B cell (primary cell): ENCODE data around the gene CLDN7. TPM values are rescaled to one million over a fixed set of nuclear protein-coding genes. Genes with fewer than 3 reads are reported as not detected.

Experiments used
- ATAC-seq: fragments of 200-7000 bp; cut with Tn5 transposase; one replicate; pipeline ENCODE4 v1.10.0; 2021; ENCODE audit warnings: low read depth, mild to moderate bottlenecking, moderate number of reproducible peaks, moderate library complexity
- CTCF ChIA-PET: fragments of 350-600 bp; sonication (Branson Sonifier 250); formaldehyde crosslinking; loops from one replicate; lab custom pipeline; 2021; ENCODE audit warnings: antibody characterized with exemption, inconsistent platforms; lab: Charles Lee
- POLR2A ChIA-PET: fragments of 350-600 bp; sonication (Branson Sonifier 250); formaldehyde crosslinking; loops from one replicate; lab custom pipeline; 2021; ENCODE audit warnings: antibody characterized with exemption; lab: Charles Lee
- DNase-seq: peaks from one replicate; pipeline ENCODE4 v3.0.0; 2013
- H2AFZ ChIP-seq: 2 replicates; pipeline ENCODE4 v1.6.1; 2012; ENCODE audit warnings: mild to moderate bottlenecking, low read depth, low read length; ENCODE audit not compliant: insufficient read depth, poor library complexity, severe bottlenecking
- H3K27ac ChIP-seq, 2 donors: 1 replicate in 1 of 2; 2 replicates in 1 of 2; pipeline ENCODE4 v1.5.1; 2012 to 2013; ENCODE audit warnings: low read length in 2 of 2, mild to moderate bottlenecking in 2 of 2, moderate library complexity in 1 of 2
- H3K27me3 ChIP-seq, 4 experiments: fragments of 200-600 bp in 1 of 4; sonication (generic) in 1 of 4; replicated peaks in 1 of 4; 1 replicate in 2 of 4; 2 replicates in 2 of 4; pipeline versions ENCODE4 v1.6.1 to v1.7.0; 2013 to 2016; ENCODE audit warnings: low read length in 3 of 4, mild to moderate bottlenecking in 2 of 4, mixed read lengths in 1 of 4, moderate library complexity in 1 of 4; ENCODE audit not compliant: insufficient read depth in 4 of 4, control insufficient read depth in 3 of 4; ENCODE audit errors: control extremely low read depth in 1 of 4
- H3K36me3 ChIP-seq, 2 experiments: replicated peaks in 1 of 2; 1 replicate in 1 of 2; 2 replicates in 1 of 2; pipeline versions ENCODE4 v1.6.1 to v1.7.1; 2013; ENCODE audit warnings: low read length in 1 of 2; ENCODE audit not compliant: insufficient read depth in 2 of 2, control insufficient read depth in 1 of 2; ENCODE audit errors: control extremely low read depth in 1 of 2, extremely low read depth in 1 of 2
- H3K4me1 ChIP-seq, 2 donors: fragments of 200-600 bp in 1 of 2; sonication (generic) in 1 of 2; 1 replicate in 1 of 2; 2 replicates in 1 of 2; pipeline versions ENCODE4 v1.5.1 to v1.6.1; 2013 to 2017; ENCODE audit warnings: low read length in 2 of 2; ENCODE audit not compliant: control insufficient read depth in 2 of 2, insufficient read depth in 2 of 2
- H3K4me2 ChIP-seq: replicated peaks from 2 replicates; pipeline ENCODE3; 2012; ENCODE audit warnings: mild to moderate bottlenecking, low read depth, low read length; ENCODE audit not compliant: poor library complexity, severe bottlenecking
- H3K4me3 ChIP-seq, 5 experiments: fragments of 200-600 bp in 1 of 5; sonication (generic) in 1 of 5; 1 replicate in 3 of 5; 2 replicates in 2 of 5; pipeline versions ENCODE4 v1.5.1 to v1.7.0; 2011 to 2016; ENCODE audit warnings: low read length in 4 of 5, mild to moderate bottlenecking in 4 of 5, low read depth in 2 of 5, control low read depth in 1 of 5, moderate library complexity in 1 of 5; ENCODE audit not compliant: insufficient read depth in 1 of 5; ENCODE audit errors: control extremely low read depth in 1 of 5, extremely low read depth in 1 of 5
- H3K79me2 ChIP-seq: fragments of 200-600 bp; sonication (generic); one replicate; pipeline ENCODE4 v1.6.0; 2016; ENCODE audit warnings: low read length; ENCODE audit not compliant: control insufficient read depth, insufficient read depth
- H3K9ac ChIP-seq: fragments of 200-600 bp; sonication (generic); 2 replicates; pipeline ENCODE4 v1.6.1; 2017; ENCODE audit warnings: mild to moderate bottlenecking, low read length, moderate library complexity
- H3K9me3 ChIP-seq, 3 donors: one replicate each; pipeline versions ENCODE4 v1.6.1 to v1.7.1; 2013; ENCODE audit warnings: low read length in 2 of 3; ENCODE audit not compliant: control insufficient read depth in 2 of 3, insufficient read depth in 1 of 3; ENCODE audit errors: control extremely low read depth in 1 of 3
- H4K20me1 ChIP-seq: 2 replicates; pipeline ENCODE4 v1.6.0; 2012; ENCODE audit warnings: mild to moderate bottlenecking, low read length; ENCODE audit not compliant: insufficient read depth, control insufficient read depth, poor library complexity, severe bottlenecking
- H3K27ac Mint-ChIP-seq: one replicate; pipeline ENCODE4 v1.8.0; 2021; ENCODE audit warnings: mixed read lengths
- H3K27me3 Mint-ChIP-seq: one replicate; pipeline ENCODE4 v1.8.0; 2021; ENCODE audit warnings: mixed read lengths
- H3K4me1 Mint-ChIP-seq: one replicate; pipeline ENCODE4 v1.8.0; 2021; ENCODE audit warnings: mixed read lengths
- H3K4me3 Mint-ChIP-seq: one replicate; pipeline ENCODE4 v1.8.0; 2021; ENCODE audit warnings: mixed read lengths
- H3K9me3 Mint-ChIP-seq: one replicate; pipeline ENCODE4 v1.8.0; 2022; ENCODE audit warnings: mixed read lengths; ENCODE audit not compliant: insufficient read depth
- EZH2 ChIP-seq: IDR thresholded peaks from 2 replicates; pipeline ENCODE4 v1.6.1; 2012; ENCODE audit warnings: borderline replicate concordance, low read depth, mild to moderate bottlenecking, moderate library complexity, low read length; ENCODE audit not compliant: insufficient read depth, poor library complexity, severe bottlenecking
- WGBS: methylation state at CpG from one replicate; pipeline ENCODE4 v1.1.5; 2013; ENCODE audit warnings: missing lambda C conversion rate; ENCODE audit not compliant: insufficient coverage; 5-methylcytosine and 5-hydroxymethylcytosine counted together
- intact Hi-C: fragments of 100-400 bp; cut with micrococcal nuclease; formaldehyde crosslinking; loops from one replicate; pipeline ENCODE4 v1.10.0; 2022
- polyA plus RNA-seq: library from polyadenylated mRNA; depleted of rRNA; stranded (reverse); fragments of >200 nt; gene quantifications from 2 replicates; pipeline ENCODE4 v1.2.3, GENCODE V29; 2012
- total RNA-seq, 2 donors: library from RNA; stranded (reverse); fragments of 120-200 nt in 1 of 2; gene quantifications; 1 replicate in 1 of 2; 2 replicates in 1 of 2; pipeline versions ENCODE4 v1.2.3 to v1.2.4, GENCODE V29; 2013 to 2022
- TF ChIP-seq, protein P1 (sequence below): fragments of 200-600 bp; IDR thresholded peaks from one replicate; pipeline ENCODE4 v1.8.0; 2022; ENCODE audit warnings: antibody characterized with exemption, mild to moderate bottlenecking

The CLDN7 gene
- total and polyA plus RNA-seq, 2 donors (not counting 1 experiment from before 2014, with no cell fraction given) = 1.2 to 5.8 TPM

GRCh38 chr17:7283471-7284216 is 21.4 kb upstream of the CLDN7 start:
- no peaks in the 10 kb centered on the region for H3K9me3 Mint-ChIP-seq
- Histone ChIP-seq H3K27me3 (peaks cover 0 to 54% (median 13%) of the 10 kb centered on the region in 4 experiments), H3K79me2 (no peaks in the 10 kb centered on the region), H3K9ac (no peak overlapping the region), H3K27ac (no peak overlapping the region), H3K36me3 (no peaks in the 10 kb centered on the region), H4K20me1 (no peaks in the 10 kb centered on the region), H3K4me3 (no peak overlapping the region), H2AFZ (no peak overlapping the region), H3K4me2 (no peak overlapping the region), H3K9me3 (peaks cover 0 to 18% (median 0%) of the 10 kb centered on the region in 3 donors), H3K4me1 (peaks cover 20 to 31% of the 10 kb centered on the region in 2 donors)
- WGBS = 86% methylated on average over 10 of the region's 18 CpGs
- H3K27me3 Mint-ChIP-seq = peaks cover 37% of the 10 kb centered on the region
- H3K4me1 Mint-ChIP-seq = peaks cover 20% of the 10 kb centered on the region
- intact Hi-C loops = no loop called here
- CTCF ChIA-PET = interaction anchor here (0.6 to 10.9 kb wide), 6 partner anchors 10 to 237 kb away, joined by 3 to 115 read pairs (median 4); no protein-coding TSS in a partner anchor
- ATAC-seq = no peak
- peak overlapping the region; percentile 19 for H3K4me3 Mint-ChIP-seq
- DNase-seq = no peak
- TF ChIP-seq EZH2 = no peak
- TF ChIP-seq, protein P1, sequence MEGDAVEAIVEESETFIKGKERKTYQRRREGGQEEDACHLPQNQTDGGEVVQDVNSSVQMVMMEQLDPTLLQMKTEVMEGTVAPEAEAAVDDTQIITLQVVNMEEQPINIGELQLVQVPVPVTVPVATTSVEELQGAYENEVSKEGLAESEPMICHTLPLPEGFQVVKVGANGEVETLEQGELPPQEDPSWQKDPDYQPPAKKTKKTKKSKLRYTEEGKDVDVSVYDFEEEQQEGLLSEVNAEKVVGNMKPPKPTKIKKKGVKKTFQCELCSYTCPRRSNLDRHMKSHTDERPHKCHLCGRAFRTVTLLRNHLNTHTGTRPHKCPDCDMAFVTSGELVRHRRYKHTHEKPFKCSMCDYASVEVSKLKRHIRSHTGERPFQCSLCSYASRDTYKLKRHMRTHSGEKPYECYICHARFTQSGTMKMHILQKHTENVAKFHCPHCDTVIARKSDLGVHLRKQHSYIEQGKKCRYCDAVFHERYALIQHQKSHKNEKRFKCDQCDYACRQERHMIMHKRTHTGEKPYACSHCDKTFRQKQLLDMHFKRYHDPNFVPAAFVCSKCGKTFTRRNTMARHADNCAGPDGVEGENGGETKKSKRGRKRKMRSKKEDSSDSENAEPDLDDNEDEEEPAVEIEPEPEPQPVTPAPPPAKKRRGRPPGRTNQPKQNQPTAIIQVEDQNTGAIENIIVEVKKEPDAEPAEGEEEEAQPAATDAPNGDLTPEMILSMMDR = no peak
- POLR2A ChIA-PET = interaction anchor here (0.6 to 1.8 kb wide), 2 partner anchors 13 to 196 kb away, joined by 3 to 4 read pairs; partner anchors contain the start of gene ZBTB4
- peak overlapping the region; percentile 15 for H3K27ac Mint-ChIP-seq

DNA sequence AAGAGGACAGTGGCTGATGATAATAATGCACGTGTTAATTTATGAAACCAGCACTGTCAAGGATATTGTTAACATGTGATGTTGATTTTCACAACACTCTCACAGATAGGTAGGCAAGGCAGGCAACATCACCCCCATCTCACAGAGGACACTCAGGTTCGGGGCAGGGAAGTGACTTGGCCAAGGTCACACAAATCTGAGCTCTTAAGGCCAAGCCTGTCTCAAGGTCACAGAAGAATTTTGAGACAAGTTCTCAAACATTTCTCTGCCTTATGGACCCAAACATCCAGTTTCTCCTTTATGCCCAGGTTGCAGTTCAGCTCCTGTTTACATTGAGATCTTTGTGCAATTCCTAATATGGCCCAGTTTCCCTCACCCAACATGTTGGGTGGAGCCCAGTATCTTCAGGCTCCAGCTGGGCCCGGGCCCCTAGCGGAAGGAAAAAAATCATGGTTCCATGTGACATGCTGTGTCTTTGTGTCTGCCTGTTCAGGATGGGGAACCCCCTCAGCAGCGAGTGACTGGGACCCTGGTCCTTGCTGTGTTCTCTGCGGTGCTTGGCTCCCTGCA is 20.6 kb upstream of the CLDN7 start:
- peak overlapping the region; percentile 98 for H3K4me2 ChIP-seq
- intact Hi-C loops = no loop called here
- no peak overlapping the region for H3K9ac ChIP-seq
- WGBS = 74% methylated on average over 5 of the region's 6 CpGs
- peaks cover 0 to 18% (median 0%) of the 10 kb centered on the region in 3 donors for H3K9me3 ChIP-seq
- H3K4me3 ChIP-seq = no peak overlapping the region
- H3K4me1 ChIP-seq = peaks cover 20 to 31% of the 10 kb centered on the region in 2 donors
- H4K20me1 ChIP-seq = no peaks in the 10 kb centered on the region
- H3K27ac ChIP-seq = no peak overlapping the region
- CTCF ChIA-PET = interaction anchor here (0.7 to 10.9 kb wide), 6 partner anchors 15 to 237 kb away, joined by 3 to 115 read pairs (median 6); partner anchors contain the start of genes ACADVL and DLG4
- H3K79me2 ChIP-seq = no peaks in the 10 kb centered on the region
- ATAC-seq (no peak), DNase-seq (no peak)
- Mint-ChIP-seq H3K4me1 (peaks cover 20% of the 10 kb centered on the region), H3K4me3 (peak overlapping the region; percentile 35), H3K27me3 (peaks cover 30% of the 10 kb centered on the region), H3K27ac (no peak overlapping the region), H3K9me3 (no peaks in the 10 kb centered on the region)
- peaks cover 0 to 53% (median 13%) of the 10 kb centered on the region in 4 experiments for H3K27me3 ChIP-seq
- no peaks in the 10 kb centered on the region for H3K36me3 ChIP-seq
- TF ChIP-seq EZH2 = no peak
- TF ChIP-seq, protein P1 = no peak
- POLR2A ChIA-PET = interaction anchor here (1.8 kb wide), 1 partner anchor 14 kb away, joined by 3 read pairs; no protein-coding TSS in a partner anchor
- no peak overlapping the region for H2AFZ ChIP-seq
